Upper lobe of right lung (tissue), 1 donor: ENCODE results near the gene STAG1. TPM values are rescaled to one million over a fixed set of nuclear protein-coding genes. Genes with fewer than 3 reads are reported as not detected.

Source experiments
- ATAC-seq: fragments of 200-7000 bp; cut with Tn5 transposase; one replicate; pipeline ENCODE4 v1.9.1; 2020; ENCODE audit warnings: mild to moderate bottlenecking, moderate library complexity
- DNase-seq: peaks from one replicate; pipeline ENCODE4 v3.0.0-alpha.2; 2020
- H3K27ac ChIP-seq: fragments of 200-600 bp; one replicate; pipeline ENCODE4 v1.8.0; 2022
- H3K27me3 ChIP-seq: fragments of 200-600 bp; one replicate; pipeline ENCODE4 v1.8.0; 2022; ENCODE audit warnings: mild to moderate bottlenecking
- H3K36me3 ChIP-seq: fragments of 200-600 bp; one replicate; pipeline ENCODE4 v1.8.0; 2022
- H3K4me1 ChIP-seq: fragments of 200-600 bp; one replicate; pipeline ENCODE4 v1.8.0; 2022
- H3K4me3 ChIP-seq: fragments of 200-600 bp; one replicate; pipeline ENCODE4 v1.8.0; 2022; ENCODE audit warnings: mild to moderate bottlenecking
- H3K9me3 ChIP-seq: fragments of 200-600 bp; one replicate; pipeline ENCODE4 v1.8.0; 2022
- CTCF ChIP-seq: fragments of 200-600 bp; IDR thresholded peaks from one replicate; pipeline ENCODE4 v1.8.0; 2022; ENCODE audit warnings: antibody characterized with exemption
- intact Hi-C: fragments of 100-400 bp; cut with DNase I; formaldehyde crosslinking; loops from one replicate; pipeline ENCODE4 v1.11.0; 2022
- total RNA-seq: library from RNA; stranded (reverse); fragmentation: NEBNext Ultra II Directional; extraction: Animal tissue kit (Norgen Biotek cat#: 25700); gene quantifications from one replicate; pipeline ENCODE4 v1.2.1, GENCODE V29; 2021
- donor health status: DM: no; HTN: yes; CAD: no; lungs with severe emphysema.

Gene STAG1
- total RNA-seq, 1 donor from 2014 or later: 40.8 TPM

- no peak for TF ChIP-seq CTCF
- DNase-seq (no peak), ATAC-seq (peak; percentile 36)
- intact Hi-C loops: no loop called here
- no peaks in the 10 kb centered on the region for H3K27me3 ChIP-seq
- H3K4me3 ChIP-seq: no peak overlapping the region
- H3K9me3 ChIP-seq: no peaks in the 10 kb centered on the region
- H3K36me3 ChIP-seq: no peaks in the 10 kb centered on the region
- H3K27ac ChIP-seq: no peak overlapping the region
- H3K4me1 ChIP-seq: peaks cover 7% of the 10 kb centered on the region
Measured at GRCh38 chr3:136586580-136586979, 165.6 kb downstream of the STAG1 start.

GRCh38 chr3:136584728-136585127, 167.4 kb downstream of the STAG1 start:
- no peaks in the 10 kb centered on the region for H3K9me3 ChIP-seq
- intact Hi-C loops: no loop called here
- H3K27ac ChIP-seq: no peak overlapping the region
- ATAC-seq (no peak), DNase-seq (no peak)
- no peak overlapping the region for H3K4me3 ChIP-seq
- H3K36me3 ChIP-seq: no peaks in the 10 kb centered on the region
- TF ChIP-seq CTCF: no peak
- H3K4me1 ChIP-seq: peaks cover 7% of the 10 kb centered on the region
- H3K27me3 ChIP-seq: no peaks in the 10 kb centered on the region

- H3K9me3 ChIP-seq: no peaks in the 10 kb centered on the region
- no peak overlapping the region for H3K27ac ChIP-seq
- no peak overlapping the region for H3K4me3 ChIP-seq
- peaks cover 7% of the 10 kb centered on the region for H3K4me1 ChIP-seq
- no peak for TF ChIP-seq CTCF
- ATAC-seq: no peak
- no peaks in the 10 kb centered on the region for H3K27me3 ChIP-seq
- DNase-seq: no peak
- intact Hi-C loops: no loop called here
- H3K36me3 ChIP-seq: no peaks in the 10 kb centered on the region
Measured at GRCh38 chr3:136583823-136584222, 168.4 kb downstream of the STAG1 start.

- intact Hi-C loops: no loop called here
- Histone ChIP-seq H3K4me3 (no peak overlapping the region), H3K4me1 (no peaks in the 10 kb centered on the region), H3K27ac (no peak overlapping the region), H3K27me3 (no peaks in the 10 kb centered on the region), H3K9me3 (no peaks in the 10 kb centered on the region), H3K36me3 (no peaks in the 10 kb centered on the region)
- no peak for DNase-seq
- TF ChIP-seq CTCF: no peak
- ATAC-seq: no peak
Measured at GRCh38 chr3:136577791-136578190, 174.4 kb downstream of the STAG1 start.

- Histone ChIP-seq H3K9me3 (no peaks in the 10 kb centered on the region), H3K4me3 (no peak overlapping the region), H3K27me3 (no peaks in the 10 kb centered on the region), H3K36me3 (no peaks in the 10 kb centered on the region), H3K27ac (no peak overlapping the region), H3K4me1 (no peaks in the 10 kb centered on the region)
- intact Hi-C loops: no loop called here
- no peak for DNase-seq
- ATAC-seq: no peak
- TF ChIP-seq CTCF: no peak
Measured at GRCh38 chr3:136576279-136577009, 175.7 kb downstream of the STAG1 start.
